HL-60 (cell line): Measurements from ENCODE around the gene FTO.

ENCODE experiments used
- REST ChIP-seq: IDR thresholded peaks from 2 replicates; pipeline ENCODE4 v1.6.1; 2012; ENCODE audit warnings: low read depth; ENCODE audit not compliant: insufficient replicate concordance
- TF ChIP-seq, protein P1 (sequence below): IDR thresholded peaks from one replicate; pipeline ENCODE4 v1.5.1; 2011; ENCODE audit warnings: low read length, control low read depth, inconsistent platforms; ENCODE audit not compliant: insufficient read depth

DNA sequence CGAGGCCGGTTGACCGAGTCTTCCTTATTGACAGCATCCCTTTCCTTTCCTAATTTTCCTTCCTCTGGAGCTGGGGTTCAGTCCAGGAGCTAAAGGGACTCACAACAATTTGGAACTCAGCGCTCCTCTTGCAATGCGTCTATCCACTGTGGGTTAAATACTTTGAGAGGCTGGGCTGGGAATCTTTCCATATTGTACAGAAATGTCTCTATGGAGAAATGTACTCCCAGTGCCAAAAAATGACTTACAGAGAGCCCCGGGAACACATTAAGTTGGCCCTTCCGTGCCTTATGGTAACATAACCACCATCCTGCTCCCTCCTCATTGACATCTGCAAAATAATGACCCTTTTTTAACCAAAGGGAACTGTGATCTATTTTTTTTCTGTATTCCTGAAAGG lies 192.8 kb downstream of the FTO start:
- no peak for TF ChIP-seq REST
- TF ChIP-seq, protein P1, sequence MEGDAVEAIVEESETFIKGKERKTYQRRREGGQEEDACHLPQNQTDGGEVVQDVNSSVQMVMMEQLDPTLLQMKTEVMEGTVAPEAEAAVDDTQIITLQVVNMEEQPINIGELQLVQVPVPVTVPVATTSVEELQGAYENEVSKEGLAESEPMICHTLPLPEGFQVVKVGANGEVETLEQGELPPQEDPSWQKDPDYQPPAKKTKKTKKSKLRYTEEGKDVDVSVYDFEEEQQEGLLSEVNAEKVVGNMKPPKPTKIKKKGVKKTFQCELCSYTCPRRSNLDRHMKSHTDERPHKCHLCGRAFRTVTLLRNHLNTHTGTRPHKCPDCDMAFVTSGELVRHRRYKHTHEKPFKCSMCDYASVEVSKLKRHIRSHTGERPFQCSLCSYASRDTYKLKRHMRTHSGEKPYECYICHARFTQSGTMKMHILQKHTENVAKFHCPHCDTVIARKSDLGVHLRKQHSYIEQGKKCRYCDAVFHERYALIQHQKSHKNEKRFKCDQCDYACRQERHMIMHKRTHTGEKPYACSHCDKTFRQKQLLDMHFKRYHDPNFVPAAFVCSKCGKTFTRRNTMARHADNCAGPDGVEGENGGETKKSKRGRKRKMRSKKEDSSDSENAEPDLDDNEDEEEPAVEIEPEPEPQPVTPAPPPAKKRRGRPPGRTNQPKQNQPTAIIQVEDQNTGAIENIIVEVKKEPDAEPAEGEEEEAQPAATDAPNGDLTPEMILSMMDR = no peak
